Neural progenitor cell (in vitro differentiated cells): ENCODE measurements around the gene ZFR2. TPM values are rescaled to one million over a fixed set of nuclear protein-coding genes. Genes with fewer than 3 reads are reported as not detected.

Experiments
- DNase-seq: peaks from one replicate; pipeline ENCODE4 v3.0.0-alpha.2; 2016; ENCODE audit warnings: low spot score
- H2AFZ ChIP-seq: fragments of 200-600 bp; sonication (generic); replicated peaks from 2 replicates; pipeline ENCODE4 v1.6.1; 2016; ENCODE audit warnings: antibody characterized with exemption
- H3F3A ChIP-seq: fragments of 200-600 bp; sonication (generic); 2 replicates; pipeline ENCODE4 v1.6.1; 2016; ENCODE audit warnings: antibody characterized with exemption, low read depth
- H3K27ac ChIP-seq: fragments of 200-600 bp; sonication (generic); 2 replicates; pipeline ENCODE4 v1.5.1; 2016; ENCODE audit warnings: mild to moderate bottlenecking
- H3K27me3 ChIP-seq: fragments of 200-600 bp; sonication (generic); 2 replicates; pipeline ENCODE4 v1.6.1; 2016; ENCODE audit warnings: mild to moderate bottlenecking, moderate library complexity
- H3K36me3 ChIP-seq: fragments of 200-600 bp; sonication (generic); 2 replicates; pipeline ENCODE4 v1.5.1; 2016
- H3K4me1 ChIP-seq: fragments of 200-600 bp; sonication (generic); 2 replicates; pipeline ENCODE4 v1.6.1; 2016; ENCODE audit warnings: mixed run types
- H3K4me2 ChIP-seq: fragments of 200-600 bp; sonication (generic); 2 replicates; pipeline ENCODE4 v1.6.1; 2016
- H3K4me3 ChIP-seq: fragments of 200-600 bp; sonication (generic); 2 replicates; pipeline ENCODE4 v1.5.1; 2016
- H3K79me2 ChIP-seq: fragments of 200-600 bp; sonication (generic); 2 replicates; pipeline ENCODE4 v1.6.1; 2016; ENCODE audit warnings: low read depth
- H3K9ac ChIP-seq: fragments of 200-600 bp; sonication (generic); 2 replicates; pipeline ENCODE4 v1.6.1; 2016
- H3K9me3 ChIP-seq: fragments of 200-600 bp; sonication (generic); 2 replicates; pipeline ENCODE4 v1.5.1; 2016; ENCODE audit warnings: low read depth
- H4K20me1 ChIP-seq: fragments of 200-600 bp; sonication (generic); 2 replicates; pipeline ENCODE4 v1.6.1; 2016; ENCODE audit warnings: low read depth
- H3K27ac Mint-ChIP-seq: 3 replicates; pipeline ENCODE4 v1.8.0; 2021; ENCODE audit warnings: mixed read lengths
- H3K27me3 Mint-ChIP-seq: 2 replicates; pipeline ENCODE4 v1.8.0; 2022; ENCODE audit warnings: low read depth, mild to moderate bottlenecking, inconsistent platforms, moderate library complexity, mixed read lengths; ENCODE audit not compliant: insufficient read depth
- H3K36me3 Mint-ChIP-seq: 3 replicates; pipeline ENCODE4 v1.8.0; 2021; ENCODE audit warnings: mixed read lengths
- H3K4me1 Mint-ChIP-seq: 3 replicates; pipeline ENCODE4 v1.8.0; 2021; ENCODE audit warnings: mixed read lengths
- H3K4me3 Mint-ChIP-seq: 3 replicates; pipeline ENCODE4 v1.8.0; 2021; ENCODE audit warnings: mild to moderate bottlenecking, moderate library complexity, mixed read lengths
- H3K9me3 Mint-ChIP-seq: 3 replicates; pipeline ENCODE4 v1.8.0; 2020; ENCODE audit warnings: mixed read lengths
- EZH2 ChIP-seq: fragments of 200-600 bp; sonication (generic); IDR thresholded peaks from 2 replicates; pipeline ENCODE4 v1.6.1; 2017; ENCODE audit warnings: antibody characterized with exemption, mild to moderate bottlenecking, moderate library complexity
- EZH2phosphoT487 ChIP-seq: fragments of 200-600 bp; sonication (generic); IDR thresholded peaks from 2 replicates; pipeline ENCODE4 v1.6.1; 2017; ENCODE audit warnings: antibody characterized with exemption
- total RNA-seq: library from RNA; depleted of rRNA; stranded (reverse); fragments of >200 nt; gene quantifications from 2 replicates; pipeline ENCODE4 v1.2.3, GENCODE V29; 2015; ENCODE audit warnings: low replicate concordance
- TF ChIP-seq, protein P1 (sequence below): fragments of 200-600 bp; sonication (generic); IDR thresholded peaks from 2 replicates; pipeline ENCODE4 v1.5.1; 2017; ENCODE audit warnings: antibody characterized with exemption, mild to moderate bottlenecking

The ZFR2 gene
- total RNA-seq, 1 donor from 2014 or later = 8.9 TPM

DNA sequence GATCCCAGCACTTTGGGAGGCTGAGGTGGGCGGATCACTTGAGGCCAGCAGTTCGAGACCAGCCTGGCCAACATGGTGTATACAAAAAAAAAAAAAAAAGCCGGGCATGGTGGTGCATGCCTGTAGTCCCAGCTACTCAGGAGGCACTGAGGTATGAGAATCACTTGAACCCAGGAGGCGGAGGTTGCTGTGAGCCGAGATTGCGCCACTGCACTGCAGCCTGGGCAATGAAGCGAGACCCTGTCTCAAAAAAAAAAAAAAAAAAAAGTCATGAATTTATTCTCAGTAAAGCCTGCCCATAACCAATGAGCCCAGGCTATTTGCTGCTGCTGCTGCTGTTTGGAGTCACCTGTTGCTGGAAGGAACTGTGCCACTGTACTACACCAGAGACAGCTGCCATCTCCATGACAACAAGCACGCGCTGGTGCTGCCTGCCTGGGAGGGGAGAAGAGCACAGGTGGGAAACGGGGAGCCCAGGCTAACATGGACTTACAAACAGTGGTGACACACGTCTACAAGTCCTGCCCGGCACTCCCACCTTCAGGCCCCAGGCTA lies 11.3 kb downstream of the ZFR2 start:
- no peak overlapping the region for H3K4me2 ChIP-seq
- no peaks in the 10 kb centered on the region for H3K36me3 ChIP-seq
- peak overlapping the region; percentile 48 for H3K4me3 Mint-ChIP-seq
- DNase-seq = no peak
- peaks cover 8% of the 10 kb centered on the region for H4K20me1 ChIP-seq
- H3K27me3 Mint-ChIP-seq = peaks cover 2% of the 10 kb centered on the region
- H3K4me3 ChIP-seq = no peak overlapping the region
- H3K79me2 ChIP-seq = no peaks in the 10 kb centered on the region
- peaks cover 4% of the 10 kb centered on the region for H3K9me3 Mint-ChIP-seq
- H3K9ac ChIP-seq = no peak overlapping the region
- H3K27ac Mint-ChIP-seq = no peak overlapping the region
- H3K27me3 ChIP-seq = no peaks in the 10 kb centered on the region
- H3K36me3 Mint-ChIP-seq = peaks cover 24% of the 10 kb centered on the region
- peaks cover 7% of the 10 kb centered on the region for H3K4me1 Mint-ChIP-seq
- no peak overlapping the region for H3K27ac ChIP-seq
- no peaks in the 10 kb centered on the region for H3K9me3 ChIP-seq
- no peak overlapping the region for H2AFZ ChIP-seq
- H3K4me1 ChIP-seq = no peaks in the 10 kb centered on the region
- no peak for TF ChIP-seq EZH2phosphoT487
- TF ChIP-seq, protein P1, sequence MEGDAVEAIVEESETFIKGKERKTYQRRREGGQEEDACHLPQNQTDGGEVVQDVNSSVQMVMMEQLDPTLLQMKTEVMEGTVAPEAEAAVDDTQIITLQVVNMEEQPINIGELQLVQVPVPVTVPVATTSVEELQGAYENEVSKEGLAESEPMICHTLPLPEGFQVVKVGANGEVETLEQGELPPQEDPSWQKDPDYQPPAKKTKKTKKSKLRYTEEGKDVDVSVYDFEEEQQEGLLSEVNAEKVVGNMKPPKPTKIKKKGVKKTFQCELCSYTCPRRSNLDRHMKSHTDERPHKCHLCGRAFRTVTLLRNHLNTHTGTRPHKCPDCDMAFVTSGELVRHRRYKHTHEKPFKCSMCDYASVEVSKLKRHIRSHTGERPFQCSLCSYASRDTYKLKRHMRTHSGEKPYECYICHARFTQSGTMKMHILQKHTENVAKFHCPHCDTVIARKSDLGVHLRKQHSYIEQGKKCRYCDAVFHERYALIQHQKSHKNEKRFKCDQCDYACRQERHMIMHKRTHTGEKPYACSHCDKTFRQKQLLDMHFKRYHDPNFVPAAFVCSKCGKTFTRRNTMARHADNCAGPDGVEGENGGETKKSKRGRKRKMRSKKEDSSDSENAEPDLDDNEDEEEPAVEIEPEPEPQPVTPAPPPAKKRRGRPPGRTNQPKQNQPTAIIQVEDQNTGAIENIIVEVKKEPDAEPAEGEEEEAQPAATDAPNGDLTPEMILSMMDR = no peak
- TF ChIP-seq EZH2 = no peak
- no peaks in the 10 kb centered on the region for H3F3A ChIP-seq

DNA sequence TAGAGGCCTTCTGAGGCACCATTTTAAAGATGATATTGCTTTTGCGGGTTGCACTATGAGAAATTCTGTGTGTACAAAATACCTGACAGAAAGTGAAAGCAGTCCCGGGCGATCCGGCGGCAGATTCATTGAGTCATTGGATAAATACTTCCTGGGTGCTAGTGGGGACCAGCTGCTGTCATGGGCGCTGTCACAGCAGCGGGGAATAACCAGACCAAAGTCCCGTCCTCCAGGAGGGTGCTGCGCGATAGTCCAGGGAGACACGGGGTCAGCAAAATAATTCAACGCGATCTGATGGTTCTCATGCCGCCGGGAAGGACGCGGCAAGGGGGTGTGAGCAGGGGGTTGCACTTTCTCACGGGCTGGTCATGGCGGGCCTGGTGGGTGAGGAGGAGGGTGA lies 13.5 kb downstream of the ZFR2 start:
- no peak overlapping the region for H3K9ac ChIP-seq
- TF ChIP-seq EZH2 = no peak
- TF ChIP-seq EZH2phosphoT487 = no peak
- TF ChIP-seq, protein P1 = no peak
- no peak overlapping the region for H3K4me2 ChIP-seq
- peaks cover 2% of the 10 kb centered on the region for H3K27me3 Mint-ChIP-seq
- H3K27me3 ChIP-seq = no peaks in the 10 kb centered on the region
- H4K20me1 ChIP-seq = no peaks in the 10 kb centered on the region
- no peak for DNase-seq
- H3K9me3 Mint-ChIP-seq = peaks cover 14% of the 10 kb centered on the region
- H3K9me3 ChIP-seq = no peaks in the 10 kb centered on the region
- no peaks in the 10 kb centered on the region for H3K36me3 ChIP-seq
- no peaks in the 10 kb centered on the region for H3F3A ChIP-seq
- no peak overlapping the region for H3K27ac ChIP-seq
- H3K36me3 Mint-ChIP-seq = peaks cover 35% of the 10 kb centered on the region
- H3K4me3 ChIP-seq = no peak overlapping the region
- no peaks in the 10 kb centered on the region for H3K79me2 ChIP-seq
- no peak overlapping the region for H3K4me3 Mint-ChIP-seq
- peaks cover 7% of the 10 kb centered on the region for H3K4me1 Mint-ChIP-seq
- peak overlapping the region; percentile 9 for H3K27ac Mint-ChIP-seq
- no peak overlapping the region for H2AFZ ChIP-seq
- H3K4me1 ChIP-seq = no peaks in the 10 kb centered on the region

DNA sequence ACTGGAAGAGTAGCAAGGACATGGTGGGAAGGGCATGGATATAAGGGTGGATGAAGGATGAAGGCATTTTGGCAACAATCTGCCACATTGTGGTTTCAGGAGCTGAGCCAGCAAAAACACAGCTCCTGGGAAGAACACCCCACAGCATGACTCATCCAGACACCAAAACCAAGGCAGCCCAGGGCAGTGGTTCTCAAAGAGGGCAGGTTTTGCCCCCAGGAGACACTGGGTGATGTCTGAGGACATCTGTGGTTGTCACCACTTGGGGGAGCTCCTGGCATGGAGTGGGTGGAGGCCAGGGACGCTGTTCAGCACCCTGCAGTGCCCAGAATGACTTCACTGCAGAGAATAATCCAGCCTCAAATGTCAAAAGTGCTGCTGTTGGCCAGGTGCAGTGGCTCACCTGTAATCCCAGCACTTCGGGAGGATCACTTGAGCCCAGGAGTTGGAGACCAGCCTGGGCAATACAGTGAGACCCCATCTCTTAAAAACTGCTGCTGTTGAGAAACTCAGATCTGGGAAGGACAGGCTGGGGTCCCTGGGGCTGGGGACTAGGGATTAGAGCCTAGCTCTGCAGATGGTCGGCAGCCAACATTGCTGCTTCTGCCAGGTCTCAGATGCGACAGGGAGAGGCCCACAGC lies 16.1 kb downstream of the ZFR2 start:
- no peaks in the 10 kb centered on the region for H3K9me3 ChIP-seq
- TF ChIP-seq EZH2phosphoT487 = no peak
- TF ChIP-seq EZH2 = no peak
- TF ChIP-seq, protein P1 = no peak
- no peak overlapping the region for H3K4me2 ChIP-seq
- no peak for DNase-seq
- Mint-ChIP-seq H3K27ac (no peak overlapping the region), H3K9me3 (peaks cover 14% of the 10 kb centered on the region), H3K36me3 (peaks cover 31% of the 10 kb centered on the region), H3K27me3 (no peaks in the 10 kb centered on the region), H3K4me1 (peaks cover 2% of the 10 kb centered on the region), H3K4me3 (no peak overlapping the region)
- no peak overlapping the region for H3K4me3 ChIP-seq
- no peak overlapping the region for H3K27ac ChIP-seq
- no peaks in the 10 kb centered on the region for H3K4me1 ChIP-seq
- H3K36me3 ChIP-seq = no peaks in the 10 kb centered on the region
- no peak overlapping the region for H3K9ac ChIP-seq
- no peaks in the 10 kb centered on the region for H3K79me2 ChIP-seq
- no peaks in the 10 kb centered on the region for H3K27me3 ChIP-seq
- no peaks in the 10 kb centered on the region for H3F3A ChIP-seq
- no peaks in the 10 kb centered on the region for H4K20me1 ChIP-seq
- H2AFZ ChIP-seq = no peak overlapping the region
